ENCODE results near the gene PRSS53.

The PRSS53 gene

DNA sequence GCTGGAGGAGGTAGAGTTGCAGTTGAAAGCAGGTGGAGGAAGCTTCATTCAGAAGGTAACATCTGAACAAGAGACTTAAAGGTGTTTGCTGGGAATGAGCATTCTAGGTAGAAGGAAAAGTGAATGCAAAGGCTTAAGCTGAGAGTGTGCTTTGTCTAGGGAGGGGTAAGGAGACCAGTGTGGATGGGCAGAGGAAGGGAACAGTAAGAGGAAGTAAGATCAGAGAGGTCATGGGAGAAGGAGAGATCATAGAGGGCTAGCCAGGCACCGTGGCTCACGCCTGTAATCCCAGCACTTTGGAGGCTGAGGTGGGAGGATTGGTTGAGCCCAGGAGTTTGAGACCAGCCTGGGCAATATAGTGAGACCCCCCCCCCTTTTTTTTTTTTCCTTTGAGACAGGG lies 52.1 kb downstream of the PRSS53 start:
- no peak for FAIRE-seq

DNA sequence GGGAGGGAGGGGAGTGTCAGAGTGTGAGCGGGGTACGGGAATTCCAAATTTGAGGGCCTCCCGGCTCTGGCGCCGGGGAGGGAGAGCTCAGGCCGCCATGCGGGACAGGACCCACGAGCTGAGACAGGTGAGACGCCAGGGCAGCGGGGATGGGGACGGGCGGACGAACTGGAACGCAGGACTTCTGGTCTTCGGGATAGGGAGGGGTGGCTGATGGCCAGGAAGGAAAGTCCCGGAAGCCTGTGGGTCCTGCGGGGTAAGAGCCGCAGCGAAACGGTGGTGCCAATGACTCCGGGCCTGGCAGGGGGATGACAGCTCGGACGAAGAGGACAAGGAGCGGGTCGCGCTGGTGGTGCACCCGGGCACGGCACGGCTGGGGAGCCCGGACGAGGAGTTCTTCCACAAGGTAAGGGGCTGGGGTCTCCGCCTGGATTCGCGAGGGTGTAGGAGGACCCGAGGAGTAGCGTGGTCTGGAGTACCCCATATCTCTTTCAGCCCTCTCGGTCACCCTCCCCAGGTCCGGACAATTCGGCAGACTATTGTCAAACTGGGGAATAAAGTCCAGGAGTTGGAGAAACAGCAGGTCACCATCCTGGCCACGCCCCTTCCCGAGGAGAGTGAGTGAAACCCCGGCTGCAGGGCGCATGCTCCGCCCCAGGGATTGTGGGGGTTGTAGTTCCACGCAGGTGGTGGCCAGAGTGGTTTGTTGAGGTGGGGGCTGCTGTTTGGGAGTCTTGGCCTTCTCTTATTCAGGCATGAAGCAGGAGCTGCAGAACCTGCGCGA lies 54.8 kb downstream of the PRSS53 start:
- FAIRE-seq: no peak
